PC-3 (cell line): ENCODE measurements around the gene HMCN2. TPM values are rescaled to one million over a fixed set of nuclear protein-coding genes. Genes with fewer than 3 reads are reported as not detected.
"Not testable (repeated sequence)": the region's sequence is repeated elsewhere in the genome, so short reads cannot be mapped to it uniquely, and the experiment has no call there.

Source experiments
- ATAC-seq: fragments of 200-7000 bp; cut with Tn5 transposase; 2 replicates; pipeline ENCODE4 v1.9.1; 2020; ENCODE audit warnings: mild to moderate bottlenecking, moderate library complexity
- BruUV-seq: library from RNA; stranded (reverse); fragments of 400-500 nt; replicated peaks from 2 replicates; lab custom pipeline; 2021; lab: Mats Ljungman, UMichigan
- CTCF ChIA-PET: fragments of 300-600 bp; sonication (Branson Sonifier 250); formaldehyde crosslinking; loops from one replicate; lab custom pipeline; 2022; ENCODE audit warnings: antibody characterized with exemption; lab: Charles Lee
- POLR2A ChIA-PET: fragments of 300-600 bp; sonication (Branson Sonifier 250); formaldehyde crosslinking; loops from one replicate; lab custom pipeline; 2022; ENCODE audit warnings: antibody characterized with exemption; ENCODE audit not compliant: unreplicated experiment; lab: Charles Lee
- DNase-seq: peaks from one replicate; pipeline ENCODE4 v3.0.0-alpha.2; 2015
- H2AFZ ChIP-seq: fragments of 300-600 bp; sonication (generic); 2 replicates; pipeline ENCODE4 v1.6.0; 2016; ENCODE audit warnings: antibody characterized with exemption, low read length
- H3F3A ChIP-seq: fragments of 300-600 bp; sonication (generic); one replicate; pipeline ENCODE4 v1.6.0; 2017; ENCODE audit warnings: antibody characterized with exemption, low read length, control low read depth, mild to moderate bottlenecking; ENCODE audit not compliant: unreplicated experiment
- H3K27ac ChIP-seq: fragments of 300-600 bp; sonication (generic); 2 replicates; pipeline ENCODE4 v1.5.1; 2016; ENCODE audit warnings: mild to moderate bottlenecking, low read length
- H3K27me3 ChIP-seq: fragments of 300-600 bp; sonication (generic); 2 replicates; pipeline ENCODE4 v1.6.1; 2016; ENCODE audit warnings: low read length, mixed read lengths
- H3K36me3 ChIP-seq: fragments of 300-600 bp; sonication (generic); 2 replicates; pipeline ENCODE4 v1.6.1; 2016; ENCODE audit warnings: low read depth, mixed run types, low read length, mixed read lengths
- H3K4me1 ChIP-seq: fragments of 300-600 bp; sonication (generic); 2 replicates; pipeline ENCODE4 v1.5.1; 2016; ENCODE audit warnings: low read length; ENCODE audit not compliant: insufficient read depth
- H3K4me2 ChIP-seq: fragments of 300-600 bp; sonication (generic); 2 replicates; pipeline ENCODE4 v1.6.0; 2016; ENCODE audit warnings: low read length
- H3K4me3 ChIP-seq: fragments of 300-600 bp; sonication (generic); 2 replicates; pipeline ENCODE4 v1.5.1; 2016; ENCODE audit warnings: mild to moderate bottlenecking, low read length, mixed read lengths
- H3K79me2 ChIP-seq: fragments of 300-600 bp; sonication (generic); 2 replicates; pipeline ENCODE4 v1.6.1; 2017; ENCODE audit warnings: low read length, mixed read lengths
- H3K9ac ChIP-seq: fragments of 300-600 bp; sonication (generic); 2 replicates; pipeline ENCODE4 v1.6.0; 2016; ENCODE audit warnings: mild to moderate bottlenecking, low read length
- H3K9me2 ChIP-seq: fragments of 300-600 bp; sonication (generic); replicated peaks from 2 replicates; pipeline ENCODE4 v1.6.1; 2016; ENCODE audit warnings: mixed run types, low read length, mixed read lengths
- H3K9me3 ChIP-seq: fragments of 300-600 bp; sonication (generic); 2 replicates; pipeline ENCODE4 v1.6.1; 2016; ENCODE audit warnings: low read length, mixed read lengths
- H4K20me1 ChIP-seq: fragments of 300-600 bp; sonication (generic); 2 replicates; pipeline ENCODE4 v1.6.1; 2016; ENCODE audit warnings: low read length, mixed read lengths
- EZH2 ChIP-seq: fragments of 300-600 bp; sonication (generic); IDR thresholded peaks from one replicate; pipeline ENCODE4 v1.6.1; 2017; ENCODE audit warnings: antibody characterized with exemption, mild to moderate bottlenecking, low read length; ENCODE audit not compliant: unreplicated experiment
- EZH2phosphoT487 ChIP-seq: fragments of 300-600 bp; sonication (generic); IDR thresholded peaks from 2 replicates; pipeline ENCODE4 v1.6.1; 2018; ENCODE audit warnings: mild to moderate bottlenecking, antibody characterized with exemption, low read length, borderline replicate concordance
- intact Hi-C: fragments of 100-400 bp; cut with micrococcal nuclease; formaldehyde crosslinking; loops from 2 replicates; pipeline ENCODE4 v1.9.0; 2023
- total RNA-seq: library from RNA; depleted of rRNA; stranded (reverse); fragments of >200 nt; gene quantifications from 2 replicates; pipeline ENCODE4 v1.2.3, GENCODE V29; 2014
- TF ChIP-seq, protein P1 (sequence below): fragments of 300-600 bp; sonication (generic); conservative IDR thresholded peaks from 2 replicates; pipeline ENCODE4 v1.5.1; 2017; ENCODE audit warnings: antibody characterized with exemption, low read depth, mild to moderate bottlenecking, low read length

Gene HMCN2
- total RNA-seq, 1 experiment from 2014 or later: 0.11 TPM

DNA sequence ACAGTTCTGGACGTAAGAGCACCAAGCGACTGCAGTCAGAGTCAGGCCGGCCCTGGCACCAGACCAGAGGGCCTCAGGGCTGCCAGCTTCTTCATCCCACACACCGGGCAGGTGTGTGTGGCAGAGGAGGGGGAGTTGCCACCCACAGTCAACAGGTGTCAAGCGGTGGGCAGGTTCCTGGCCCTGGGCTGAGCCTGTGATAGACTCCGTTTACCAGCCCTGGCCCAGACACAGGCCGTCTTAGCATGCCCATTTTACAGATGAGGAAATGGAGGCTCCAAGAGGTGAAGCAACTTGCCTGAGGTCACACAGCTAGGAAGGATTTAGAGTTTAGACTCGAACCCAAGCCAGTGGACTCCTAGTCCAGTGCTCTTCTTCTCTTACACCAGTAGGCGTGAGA, 71.8 kb downstream of the HMCN2 start:
- BruUV-seq: no TSS peak
- Histone ChIP-seq H3K4me3 (no peak overlapping the region), H2AFZ (no peak overlapping the region), H3K4me2 (no peak overlapping the region), H3K9me2 (no peaks in the 10 kb centered on the region), H4K20me1 (no peaks in the 10 kb centered on the region), H3K9ac (no peak overlapping the region), H3K79me2 (no peaks in the 10 kb centered on the region), H3F3A (no peaks in the 10 kb centered on the region), H3K9me3 (no peaks in the 10 kb centered on the region), H3K36me3 (no peaks in the 10 kb centered on the region), H3K27ac (no peak overlapping the region), H3K4me1 (no peaks in the 10 kb centered on the region), H3K27me3 (no peaks in the 10 kb centered on the region)
- ATAC-seq: no peak
- DNase-seq: no peak
- CTCF ChIA-PET: no interaction called here
- POLR2A ChIA-PET: no interaction called here
- intact Hi-C loops: no loop called here
- no peak for TF ChIP-seq EZH2phosphoT487
- TF ChIP-seq, protein P1, sequence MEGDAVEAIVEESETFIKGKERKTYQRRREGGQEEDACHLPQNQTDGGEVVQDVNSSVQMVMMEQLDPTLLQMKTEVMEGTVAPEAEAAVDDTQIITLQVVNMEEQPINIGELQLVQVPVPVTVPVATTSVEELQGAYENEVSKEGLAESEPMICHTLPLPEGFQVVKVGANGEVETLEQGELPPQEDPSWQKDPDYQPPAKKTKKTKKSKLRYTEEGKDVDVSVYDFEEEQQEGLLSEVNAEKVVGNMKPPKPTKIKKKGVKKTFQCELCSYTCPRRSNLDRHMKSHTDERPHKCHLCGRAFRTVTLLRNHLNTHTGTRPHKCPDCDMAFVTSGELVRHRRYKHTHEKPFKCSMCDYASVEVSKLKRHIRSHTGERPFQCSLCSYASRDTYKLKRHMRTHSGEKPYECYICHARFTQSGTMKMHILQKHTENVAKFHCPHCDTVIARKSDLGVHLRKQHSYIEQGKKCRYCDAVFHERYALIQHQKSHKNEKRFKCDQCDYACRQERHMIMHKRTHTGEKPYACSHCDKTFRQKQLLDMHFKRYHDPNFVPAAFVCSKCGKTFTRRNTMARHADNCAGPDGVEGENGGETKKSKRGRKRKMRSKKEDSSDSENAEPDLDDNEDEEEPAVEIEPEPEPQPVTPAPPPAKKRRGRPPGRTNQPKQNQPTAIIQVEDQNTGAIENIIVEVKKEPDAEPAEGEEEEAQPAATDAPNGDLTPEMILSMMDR: no peak
- TF ChIP-seq EZH2: no peak

DNA sequence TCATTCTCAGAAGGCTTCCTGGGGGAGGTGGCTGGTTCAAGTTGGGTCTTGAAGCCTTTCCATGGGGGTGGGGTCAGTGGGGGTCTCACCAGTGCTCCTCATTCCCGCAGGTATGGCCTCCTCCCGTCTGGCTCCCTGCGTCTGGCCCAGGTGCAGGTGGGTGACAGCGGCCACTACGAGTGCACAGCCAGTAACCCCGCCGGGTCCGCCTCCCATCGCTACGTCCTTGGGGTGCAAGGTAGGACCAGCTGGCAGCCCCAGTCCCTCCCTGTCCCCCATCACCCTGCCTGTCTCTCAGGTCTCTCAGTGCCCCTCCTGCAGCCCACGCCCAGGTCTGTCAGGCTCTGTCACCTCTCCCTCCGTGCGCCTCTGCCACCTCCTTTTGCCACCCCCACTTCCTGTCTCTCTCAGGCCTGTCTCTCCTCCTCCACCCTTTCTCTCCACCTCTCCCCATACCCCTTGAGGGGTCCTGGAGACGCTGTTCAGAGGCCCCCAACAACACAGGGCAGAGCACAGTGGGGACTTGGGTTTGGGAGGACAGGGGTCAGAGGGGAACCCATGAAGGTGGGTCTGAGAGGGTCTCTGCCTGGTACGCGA, 72.3 kb downstream of the HMCN2 start:
- Histone ChIP-seq H2AFZ (no peak overlapping the region), H3K27ac (no peak overlapping the region), H3K4me1 (no peaks in the 10 kb centered on the region), H3K79me2 (no peaks in the 10 kb centered on the region), H3K9me3 (no peaks in the 10 kb centered on the region), H3K27me3 (no peaks in the 10 kb centered on the region), H3K9ac (no peak overlapping the region), H3K4me3 (no peak overlapping the region), H3K9me2 (no peaks in the 10 kb centered on the region), H3F3A (no peaks in the 10 kb centered on the region), H3K4me2 (no peak overlapping the region), H4K20me1 (no peaks in the 10 kb centered on the region), H3K36me3 (no peaks in the 10 kb centered on the region)
- ATAC-seq (no peak), DNase-seq (no peak)
- POLR2A ChIA-PET: no interaction called here
- TF ChIP-seq EZH2phosphoT487: no peak
- TF ChIP-seq, protein P1: no peak
- CTCF ChIA-PET: no interaction called here
- intact Hi-C loops: no loop called here
- no TSS peak for BruUV-seq

DNA sequence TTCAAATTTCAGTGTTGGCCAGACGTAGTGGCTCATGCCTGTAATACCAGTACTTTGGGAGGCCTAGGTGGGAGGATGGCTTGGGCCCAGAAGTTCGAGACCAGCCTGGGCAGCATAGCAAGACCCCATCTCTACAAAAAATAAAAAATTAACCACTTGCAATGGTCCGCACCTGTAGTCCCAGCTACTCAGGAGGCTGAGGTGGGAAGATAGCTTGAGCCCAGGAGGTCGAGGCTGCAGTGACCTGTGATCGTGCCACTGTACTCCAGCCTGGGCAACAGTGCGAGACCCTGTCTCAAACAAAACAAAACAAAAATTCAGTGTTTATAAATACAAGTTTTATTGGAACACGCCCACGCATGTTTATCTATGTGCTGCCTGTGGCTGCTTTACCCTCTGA, 73.3 kb downstream of the HMCN2 start:
- H3K27ac ChIP-seq, H4K20me1 ChIP-seq, CTCF ChIA-PET, H3F3A ChIP-seq, H3K9me3 ChIP-seq, intact Hi-C loops, H3K4me3 ChIP-seq, H3K9me2 ChIP-seq, H3K9ac ChIP-seq, POLR2A ChIA-PET, DNase-seq, ATAC-seq, H3K79me2 ChIP-seq, H3K36me3 ChIP-seq, BruUV-seq, H2AFZ ChIP-seq, H3K4me1 ChIP-seq, H3K27me3 ChIP-seq, H3K4me2 ChIP-seq: not testable (repeated sequence)
